Activated naive CD4-positive, alpha-beta T cell treated with anti-CD3 and anti-CD28 coated beads, Interleukin-2, amount 50 U/mL, for 24 hours (primary cell): ENCODE results near the gene NELFB.

Experiments
- H3K27ac Mint-ChIP-seq: one replicate; pipeline ENCODE4 v1.8.0; 2021; ENCODE audit warnings: mild to moderate bottlenecking, mixed read lengths
- H3K27me3 Mint-ChIP-seq: one replicate; pipeline ENCODE4 v1.8.0; 2021; ENCODE audit warnings: mixed read lengths
- H3K36me3 Mint-ChIP-seq: one replicate; pipeline ENCODE4 v1.8.0; 2021; ENCODE audit warnings: mixed read lengths
- H3K4me1 Mint-ChIP-seq: one replicate; pipeline ENCODE4 v1.8.0; 2021; ENCODE audit warnings: mixed read lengths
- H3K4me3 Mint-ChIP-seq: one replicate; pipeline ENCODE4 v1.8.0; 2021; ENCODE audit warnings: mild to moderate bottlenecking, mixed read lengths
- H3K9me3 Mint-ChIP-seq: one replicate; pipeline ENCODE4 v1.8.0; 2021; ENCODE audit warnings: mixed read lengths

Gene NELFB

DNA sequence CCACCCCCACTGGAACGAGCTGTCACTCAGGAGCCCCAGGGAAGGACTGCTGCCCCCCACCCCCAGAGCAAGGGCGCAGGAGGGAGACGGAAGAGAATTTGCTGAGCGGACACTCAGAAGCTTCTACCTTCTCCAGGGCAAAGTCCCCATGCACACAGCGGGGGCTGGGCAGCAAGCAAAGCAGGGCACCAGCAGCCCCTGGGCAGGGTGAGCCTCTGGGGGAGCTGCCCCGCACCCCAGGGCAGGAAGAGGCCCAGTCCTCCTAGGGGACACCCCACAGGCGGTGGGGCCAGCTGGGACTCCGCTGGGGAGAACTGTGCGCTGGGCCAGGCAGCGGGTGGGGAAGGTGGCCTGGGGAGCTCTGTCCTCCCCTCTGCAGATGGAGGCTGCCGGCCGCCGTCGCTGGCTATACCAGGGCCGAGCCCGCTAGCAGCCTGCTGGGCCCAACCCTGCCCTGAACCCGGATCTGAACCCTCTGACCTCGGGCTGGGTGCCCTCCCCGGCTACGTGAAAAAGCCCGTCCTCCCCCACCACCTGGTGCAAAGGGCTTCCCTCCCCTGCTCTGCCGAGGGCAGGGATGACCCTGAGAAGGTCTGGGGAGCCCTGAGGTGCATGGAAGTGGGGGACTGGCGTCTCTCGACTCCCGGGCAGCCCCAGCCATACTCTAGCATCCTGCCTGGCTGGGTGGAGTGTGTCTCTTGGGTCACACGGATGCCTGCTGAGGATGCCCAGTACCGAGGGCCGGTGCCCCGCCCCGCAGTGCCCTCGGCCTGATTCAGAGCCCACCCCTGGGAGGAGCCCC lies 25.0 kb upstream of the NELFB start:
- H3K36me3 Mint-ChIP-seq = no peaks in the 10 kb centered on the region
- H3K4me3 Mint-ChIP-seq = no peak overlapping the region
- no peaks in the 10 kb centered on the region for H3K9me3 Mint-ChIP-seq
- H3K4me1 Mint-ChIP-seq = peaks cover 4% of the 10 kb centered on the region
- H3K27me3 Mint-ChIP-seq = peaks cover 2% of the 10 kb centered on the region
- no peak overlapping the region for H3K27ac Mint-ChIP-seq

DNA sequence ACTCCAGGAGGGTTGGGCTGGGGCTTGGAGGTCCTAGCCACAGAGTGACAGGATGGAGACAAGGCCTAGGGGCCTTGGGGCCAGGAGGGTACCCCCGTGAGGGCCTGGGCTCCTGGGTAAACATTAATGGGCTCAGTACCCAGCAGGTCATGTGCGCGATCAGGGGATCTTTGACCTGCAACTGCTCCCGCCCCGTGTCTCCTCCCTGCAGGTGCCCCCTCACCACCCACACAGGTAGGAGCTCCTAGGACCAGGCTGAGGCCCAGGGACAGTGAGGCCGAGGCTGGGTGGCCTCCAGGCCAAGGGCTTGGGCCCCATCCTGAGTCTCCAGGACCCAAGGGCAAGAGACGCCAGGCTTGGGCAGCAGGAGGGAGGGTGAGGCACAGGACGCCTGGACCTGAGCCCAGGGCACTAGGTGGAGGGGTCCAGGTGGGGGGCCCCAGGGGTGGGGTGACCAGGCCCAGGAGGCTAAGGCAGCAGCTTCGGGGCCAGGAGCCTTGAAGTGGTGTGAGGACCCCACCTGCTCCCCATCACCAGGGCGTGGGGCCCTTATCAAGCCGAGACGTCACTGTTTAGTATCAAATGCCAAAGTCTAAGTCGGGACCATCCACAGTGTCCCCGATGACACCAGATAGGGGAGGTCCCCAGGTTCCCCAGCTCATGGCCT lies 24.3 kb upstream of the NELFB start, which contains the start of gene SLC34A3:
Gene SLC34A3, plus strand, starts transcription at position 197 of the 667 bp plus-strand sequence. CDS start 802 bp downstream, outside the sequence.
- no peaks in the 10 kb centered on the region for H3K36me3 Mint-ChIP-seq
- no peaks in the 10 kb centered on the region for H3K9me3 Mint-ChIP-seq
- H3K4me1 Mint-ChIP-seq = peaks cover 4% of the 10 kb centered on the region
- H3K27me3 Mint-ChIP-seq = peaks cover 2% of the 10 kb centered on the region
- no peak within 1 kb of the TSS for H3K4me3 Mint-ChIP-seq
- H3K27ac Mint-ChIP-seq = no peak within 1 kb of the TSS

DNA sequence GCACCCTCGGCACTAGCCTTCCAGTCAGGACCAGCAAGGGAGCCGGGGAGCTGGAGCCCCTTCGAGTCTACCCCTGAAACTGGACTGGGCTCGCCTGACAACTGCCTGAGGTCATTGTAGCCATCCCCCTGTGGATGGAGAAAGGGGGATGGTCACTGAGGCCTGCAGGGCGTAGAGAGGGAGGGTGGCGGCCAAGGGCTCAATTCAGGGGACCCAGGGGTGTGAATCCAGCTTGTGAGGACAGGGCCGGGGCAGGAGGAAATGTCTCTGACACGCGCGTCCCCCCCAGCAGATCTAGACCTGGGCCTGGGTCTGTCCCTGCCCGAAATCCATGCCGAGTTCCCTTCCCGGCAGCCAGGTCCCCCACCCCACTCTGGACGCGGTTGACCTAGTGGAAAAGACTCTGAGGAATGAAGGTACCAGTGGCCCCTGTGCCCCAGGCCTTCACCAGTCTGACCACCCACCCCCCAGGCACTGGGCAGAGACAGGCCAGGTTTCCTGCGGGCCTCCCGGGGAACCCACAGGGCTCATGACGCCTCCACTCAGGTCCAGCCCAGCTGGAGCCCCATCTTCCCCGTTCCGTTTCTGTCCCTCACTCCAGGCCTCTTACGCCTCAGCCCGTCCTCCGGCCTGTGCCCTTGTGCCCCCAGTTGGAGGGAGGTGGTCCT lies 23.6 kb upstream of the NELFB start:
- H3K4me1 Mint-ChIP-seq = peaks cover 4% of the 10 kb centered on the region
- H3K9me3 Mint-ChIP-seq = no peaks in the 10 kb centered on the region
- H3K27ac Mint-ChIP-seq = no peak overlapping the region
- H3K4me3 Mint-ChIP-seq = no peak overlapping the region
- peaks cover 2% of the 10 kb centered on the region for H3K27me3 Mint-ChIP-seq
- H3K36me3 Mint-ChIP-seq = no peaks in the 10 kb centered on the region

DNA sequence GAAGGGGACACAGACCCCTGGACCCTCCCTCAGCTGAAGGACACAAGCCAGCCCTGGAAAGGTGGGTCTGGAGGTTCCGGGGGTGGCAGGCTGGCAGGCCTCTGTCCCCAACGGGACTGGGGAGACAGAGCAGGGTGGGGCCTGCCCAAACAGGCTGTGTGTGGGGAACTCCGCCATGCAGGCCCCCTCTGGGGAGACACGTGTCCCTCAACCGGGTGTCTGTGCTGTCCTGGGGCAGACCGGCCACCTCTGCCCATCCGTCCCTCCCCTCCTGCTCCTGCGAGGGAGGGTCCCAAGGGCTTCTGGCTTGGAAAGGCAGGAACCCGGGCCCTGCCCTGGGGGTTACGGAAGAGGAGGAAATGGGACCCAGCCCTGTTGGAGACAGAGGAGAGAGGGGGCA lies 23.0 kb upstream of the NELFB start:
- Mint-ChIP-seq H3K27ac (no peak overlapping the region), H3K4me1 (peaks cover 4% of the 10 kb centered on the region), H3K27me3 (peaks cover 2% of the 10 kb centered on the region), H3K4me3 (no peak overlapping the region), H3K36me3 (no peaks in the 10 kb centered on the region), H3K9me3 (no peaks in the 10 kb centered on the region)

DNA sequence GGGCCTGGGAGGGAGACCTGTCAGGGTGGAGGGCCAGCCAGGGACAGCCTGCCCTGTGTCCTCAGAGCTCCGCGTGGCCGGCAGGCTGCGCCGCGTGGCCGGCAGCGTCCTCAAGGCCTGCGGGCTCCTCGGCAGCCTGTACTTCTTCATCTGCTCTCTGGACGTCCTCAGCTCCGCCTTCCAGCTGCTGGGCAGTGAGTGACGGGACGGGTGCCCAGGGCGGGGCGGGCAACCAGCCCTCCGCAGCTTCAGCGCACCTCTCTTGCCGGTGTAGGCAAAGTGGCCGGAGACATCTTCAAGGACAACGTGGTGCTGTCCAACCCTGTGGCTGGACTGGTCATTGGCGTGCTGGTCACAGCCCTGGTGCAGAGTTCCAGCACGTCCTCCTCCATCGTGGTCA lies 22.6 kb upstream of the NELFB start:
- peaks cover 2% of the 10 kb centered on the region for H3K27me3 Mint-ChIP-seq
- H3K9me3 Mint-ChIP-seq = no peaks in the 10 kb centered on the region
- no peak overlapping the region for H3K4me3 Mint-ChIP-seq
- no peak overlapping the region for H3K27ac Mint-ChIP-seq
- H3K4me1 Mint-ChIP-seq = peaks cover 7% of the 10 kb centered on the region
- no peaks in the 10 kb centered on the region for H3K36me3 Mint-ChIP-seq

DNA sequence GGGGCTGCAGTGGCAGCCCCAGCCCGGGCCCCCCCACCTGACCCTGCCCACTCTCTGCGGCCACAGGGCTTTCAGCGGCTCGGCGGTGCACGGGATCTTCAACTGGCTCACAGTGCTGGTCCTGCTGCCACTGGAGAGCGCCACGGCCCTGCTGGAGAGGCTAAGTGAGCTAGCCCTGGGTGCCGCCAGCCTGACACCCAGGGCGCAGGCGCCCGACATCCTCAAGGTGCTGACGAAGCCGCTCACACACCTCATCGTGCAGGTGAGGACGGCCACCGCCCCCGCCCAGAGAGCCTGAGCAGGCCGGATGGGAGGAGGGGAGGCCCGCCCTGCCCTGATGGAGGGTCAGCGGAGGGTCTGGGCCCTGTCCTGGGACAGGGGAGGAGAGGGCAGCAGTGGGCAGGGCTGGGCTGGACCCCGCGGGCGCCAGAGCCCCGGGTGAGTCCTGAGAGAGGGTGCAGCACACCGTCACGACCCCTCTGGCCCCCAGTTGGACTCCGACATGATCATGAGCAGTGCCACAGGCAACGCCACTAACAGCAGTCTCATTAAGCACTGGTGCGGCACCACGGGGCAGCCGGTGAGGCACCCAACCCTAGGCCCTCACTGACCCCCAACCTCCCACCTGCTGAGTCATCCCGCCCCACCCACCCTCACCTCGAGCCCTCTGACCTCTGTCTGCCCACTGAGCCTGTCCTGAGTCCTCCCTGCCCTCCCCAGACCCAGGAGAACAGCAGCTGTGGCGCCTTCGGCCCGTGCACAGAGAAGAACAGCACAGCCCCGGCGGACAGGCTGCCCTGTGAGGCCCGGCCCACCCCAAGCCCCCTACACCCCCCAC lies 21.8 kb upstream of the NELFB start:
- Mint-ChIP-seq H3K36me3 (no peaks in the 10 kb centered on the region), H3K27me3 (no peaks in the 10 kb centered on the region), H3K4me1 (peaks cover 3% of the 10 kb centered on the region), H3K4me3 (no peak overlapping the region), H3K9me3 (no peaks in the 10 kb centered on the region), H3K27ac (no peak overlapping the region)

DNA sequence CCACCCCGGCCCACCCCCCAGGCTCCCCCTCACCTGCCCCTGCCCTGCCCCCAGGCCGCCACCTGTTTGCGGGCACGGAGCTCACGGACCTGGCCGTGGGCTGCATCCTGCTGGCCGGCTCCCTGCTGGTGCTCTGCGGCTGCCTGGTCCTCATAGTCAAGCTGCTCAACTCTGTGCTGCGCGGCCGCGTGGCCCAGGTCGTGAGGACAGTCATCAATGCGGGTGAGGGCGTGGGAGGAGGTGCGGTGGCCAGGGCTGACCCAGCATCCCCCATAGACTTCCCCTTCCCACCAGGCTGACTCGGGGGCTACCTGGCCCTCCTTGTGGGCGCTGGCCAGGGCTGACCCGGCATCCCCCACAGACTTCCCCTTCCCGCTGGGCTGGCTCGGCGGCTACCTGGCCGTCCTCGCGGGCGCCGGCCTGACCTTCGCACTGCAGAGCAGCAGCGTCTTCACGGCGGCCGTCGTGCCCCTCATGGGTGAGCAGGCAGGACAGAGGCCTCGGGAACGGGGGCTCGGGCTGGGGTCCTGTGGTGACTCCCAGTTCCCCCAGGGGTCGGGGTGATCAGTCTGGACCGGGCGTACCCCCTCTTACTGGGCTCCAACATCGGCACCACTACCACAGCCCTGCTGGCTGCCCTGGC lies 21.0 kb upstream of the NELFB start:
- peaks cover 8% of the 10 kb centered on the region for H3K4me1 Mint-ChIP-seq
- no peaks in the 10 kb centered on the region for H3K36me3 Mint-ChIP-seq
- H3K4me3 Mint-ChIP-seq = no peak overlapping the region
- H3K9me3 Mint-ChIP-seq = no peaks in the 10 kb centered on the region
- H3K27ac Mint-ChIP-seq = no peak overlapping the region
- H3K27me3 Mint-ChIP-seq = no peaks in the 10 kb centered on the region

DNA sequence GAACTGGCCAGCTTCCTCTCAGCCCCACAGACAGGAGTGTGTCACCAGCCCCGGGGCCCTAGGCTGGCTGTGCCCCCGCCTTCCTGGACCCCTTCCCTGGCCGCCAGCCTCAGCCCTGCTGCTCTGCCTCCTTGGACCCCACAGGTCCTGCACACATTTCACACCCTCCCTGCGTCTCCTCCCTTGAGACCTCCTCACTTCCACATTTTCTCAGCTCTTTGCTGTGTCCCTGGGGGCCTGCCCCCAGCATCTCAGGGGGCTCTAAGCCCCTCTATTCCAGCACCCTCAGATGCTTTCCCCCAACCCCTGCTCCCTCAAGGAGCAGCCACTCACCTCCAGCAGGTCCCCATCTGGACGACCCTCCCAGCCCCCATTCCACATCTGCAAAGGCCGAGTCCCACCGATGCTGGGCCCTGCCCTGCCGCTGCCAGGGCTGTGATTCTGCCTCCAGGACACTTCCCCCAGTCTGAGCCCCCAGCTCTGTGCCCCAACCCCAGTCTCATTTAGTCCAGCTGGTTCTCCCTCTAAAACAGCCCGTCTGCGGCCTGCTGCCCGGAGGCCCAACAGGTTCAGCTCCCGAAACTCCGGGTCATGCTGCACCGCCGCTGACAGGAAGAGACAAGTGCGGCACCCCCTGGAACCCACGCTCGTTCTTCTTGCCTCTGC lies 20.2 kb upstream of the NELFB start:
- Mint-ChIP-seq H3K4me1 (peaks cover 9% of the 10 kb centered on the region), H3K4me3 (no peak overlapping the region), H3K27ac (no peak overlapping the region), H3K9me3 (no peaks in the 10 kb centered on the region), H3K36me3 (no peaks in the 10 kb centered on the region), H3K27me3 (no peaks in the 10 kb centered on the region)

DNA sequence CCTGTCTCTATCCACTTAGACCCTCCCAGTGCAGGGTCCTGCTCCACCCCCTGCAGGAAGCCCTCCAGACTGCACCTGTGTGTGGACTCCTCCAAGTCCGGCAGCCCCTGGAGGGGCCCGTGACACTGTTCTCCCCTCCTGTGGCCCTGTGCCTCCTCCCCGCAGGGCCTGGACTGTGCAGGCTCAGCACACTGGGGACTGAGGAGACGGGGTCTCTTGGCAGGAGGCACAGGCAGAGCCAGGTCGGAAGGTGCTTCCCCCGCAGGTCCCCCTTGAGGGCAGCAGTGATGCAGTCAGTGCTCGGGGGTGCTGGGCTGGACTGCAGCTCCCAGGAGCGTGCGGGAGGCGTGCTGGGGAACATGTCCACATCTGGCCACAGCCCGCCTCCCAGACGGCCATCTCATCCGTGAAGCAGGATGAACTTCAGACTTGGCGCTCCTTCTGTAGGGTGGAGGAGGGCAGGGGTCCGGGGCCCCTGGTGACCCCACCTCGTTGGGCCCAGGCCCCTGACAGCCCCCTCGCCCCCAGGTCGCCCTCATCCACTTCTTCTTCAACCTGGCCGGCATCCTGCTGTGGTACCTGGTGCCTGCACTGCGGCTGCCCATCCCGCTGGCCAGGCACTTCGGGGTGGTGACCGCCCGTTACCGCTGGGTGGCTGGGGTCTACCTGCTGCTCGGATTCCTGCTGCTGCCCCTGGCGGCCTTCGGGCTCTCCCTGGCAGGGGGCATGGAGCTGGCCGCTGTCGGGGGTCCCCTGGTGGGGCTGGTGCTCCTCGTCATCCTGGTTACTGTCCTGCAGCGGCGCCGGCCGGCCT lies 19.5 kb upstream of the NELFB start:
- H3K27me3 Mint-ChIP-seq = no peaks in the 10 kb centered on the region
- no peak overlapping the region for H3K27ac Mint-ChIP-seq
- H3K4me1 Mint-ChIP-seq = peaks cover 9% of the 10 kb centered on the region
- no peaks in the 10 kb centered on the region for H3K9me3 Mint-ChIP-seq
- H3K36me3 Mint-ChIP-seq = no peaks in the 10 kb centered on the region
- no peak overlapping the region for H3K4me3 Mint-ChIP-seq

DNA sequence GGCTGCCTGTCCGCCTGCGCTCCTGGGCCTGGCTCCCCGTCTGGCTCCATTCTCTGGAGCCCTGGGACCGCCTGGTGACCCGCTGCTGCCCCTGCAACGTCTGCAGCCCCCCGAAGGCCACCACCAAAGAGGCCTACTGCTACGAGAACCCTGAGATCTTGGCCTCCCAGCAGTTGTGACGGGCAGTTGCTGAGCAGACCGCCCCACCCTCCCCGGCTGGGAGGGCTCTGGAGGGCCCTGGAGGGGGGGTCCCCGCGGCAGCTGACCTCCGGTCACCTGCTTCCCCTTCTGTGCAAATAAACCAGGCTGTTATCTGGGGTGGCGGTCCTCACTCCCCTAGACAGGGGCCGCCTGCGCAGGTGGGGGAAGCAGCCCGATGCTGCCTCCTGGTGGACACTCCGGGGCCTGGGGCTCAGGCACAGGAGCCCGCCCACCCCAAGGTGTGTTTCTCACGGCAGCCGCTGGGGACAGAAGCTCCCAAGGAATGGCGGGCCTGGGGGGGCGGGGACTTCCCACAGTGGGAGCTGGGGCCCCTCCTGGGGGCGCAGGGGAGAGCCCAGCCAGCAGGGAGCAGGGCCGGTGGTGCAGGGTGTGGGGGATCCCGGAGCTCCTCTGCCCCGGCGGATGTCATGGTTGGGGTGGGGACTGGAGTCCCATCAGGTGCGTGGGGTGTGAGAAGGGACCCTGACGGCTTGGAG lies 18.7 kb upstream of the NELFB start:
- Mint-ChIP-seq H3K36me3 (no peaks in the 10 kb centered on the region), H3K4me1 (peaks cover 9% of the 10 kb centered on the region), H3K9me3 (no peaks in the 10 kb centered on the region), H3K4me3 (no peak overlapping the region), H3K27ac (no peak overlapping the region), H3K27me3 (no peaks in the 10 kb centered on the region)

DNA sequence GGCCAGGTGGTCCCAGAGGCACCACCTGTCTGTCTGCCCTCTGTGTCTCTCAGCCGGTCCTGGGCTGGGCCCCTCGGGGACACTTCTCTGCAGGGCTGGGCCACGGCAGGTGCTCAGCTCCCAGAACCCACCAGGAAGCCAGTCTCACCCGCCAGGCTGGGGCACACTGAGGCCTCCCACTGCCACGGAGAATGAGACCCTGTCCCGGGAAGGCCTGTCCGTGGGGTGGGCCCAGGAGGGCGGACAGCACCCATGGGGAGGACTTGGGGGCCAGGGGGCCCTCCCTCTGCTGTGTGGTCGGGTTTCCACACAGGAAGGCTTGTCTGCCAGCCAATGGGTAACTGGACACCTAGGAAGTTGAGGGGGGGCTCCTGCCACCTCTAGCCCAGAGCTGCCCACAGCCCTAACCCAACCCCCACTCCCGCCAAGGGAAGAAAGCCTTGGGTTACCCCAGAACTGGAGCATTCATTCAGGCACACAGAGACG lies 18.1 kb upstream of the NELFB start:
- no peak overlapping the region for H3K4me3 Mint-ChIP-seq
- no peaks in the 10 kb centered on the region for H3K9me3 Mint-ChIP-seq
- peaks cover 9% of the 10 kb centered on the region for H3K4me1 Mint-ChIP-seq
- H3K27ac Mint-ChIP-seq = no peak overlapping the region
- H3K27me3 Mint-ChIP-seq = no peaks in the 10 kb centered on the region
- H3K36me3 Mint-ChIP-seq = no peaks in the 10 kb centered on the region

DNA sequence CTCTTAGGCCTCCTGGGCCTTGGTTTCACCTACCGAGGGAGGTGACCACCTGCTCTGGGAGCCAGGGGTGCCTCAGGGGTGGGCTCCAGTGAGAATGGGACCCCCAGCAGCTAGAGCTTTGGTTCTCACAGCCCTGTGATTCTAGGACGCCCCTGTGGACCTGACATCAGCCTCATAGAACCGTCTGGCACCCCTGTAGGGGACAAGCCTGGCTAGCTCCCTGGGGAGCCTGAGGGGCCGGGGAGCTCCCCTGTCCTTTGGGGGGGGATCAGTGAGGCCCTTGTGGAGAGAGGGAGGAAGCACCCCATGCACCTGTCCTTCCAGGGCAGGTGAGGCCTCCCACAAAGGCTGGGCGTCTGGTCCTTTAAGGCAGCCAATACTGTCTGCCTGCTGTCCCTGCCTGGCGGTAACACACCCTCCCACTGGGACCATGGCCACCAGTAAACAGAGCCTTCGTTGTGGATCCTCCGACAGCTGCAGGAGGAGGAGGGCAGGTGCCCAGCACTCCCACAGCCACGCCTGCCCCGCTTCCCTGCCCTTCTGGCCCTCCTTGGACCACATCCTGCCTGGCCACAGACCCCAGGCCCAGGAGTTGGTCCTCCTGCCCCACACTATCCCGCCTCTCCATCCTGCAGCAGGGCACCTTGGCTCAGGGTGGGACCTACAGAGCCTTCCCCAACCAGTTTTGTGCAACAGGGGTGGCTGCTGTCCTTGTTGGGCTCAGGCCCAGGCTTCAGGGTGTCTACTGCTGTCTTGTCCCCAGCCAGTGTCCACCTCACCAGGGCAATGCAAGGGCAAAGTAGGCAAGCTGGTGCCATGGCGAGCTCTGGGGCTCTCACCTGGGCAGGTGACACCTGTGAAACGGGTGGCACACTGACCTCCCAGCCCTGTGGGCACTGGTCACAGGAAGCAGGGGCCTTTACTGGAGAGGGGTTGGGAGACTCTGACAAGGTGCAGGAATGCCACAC lies 17.1 kb upstream of the NELFB start:
- peaks cover 16% of the 10 kb centered on the region for H3K4me1 Mint-ChIP-seq
- H3K27me3 Mint-ChIP-seq = no peaks in the 10 kb centered on the region
- H3K27ac Mint-ChIP-seq = no peak overlapping the region
- H3K36me3 Mint-ChIP-seq = peaks cover 7% of the 10 kb centered on the region
- H3K9me3 Mint-ChIP-seq = no peaks in the 10 kb centered on the region
- H3K4me3 Mint-ChIP-seq = no peak overlapping the region
